ENCODE measurements around the gene BTG2.
"Not testable (repeated sequence)": the region's sequence is repeated elsewhere in the genome, so short reads cannot be mapped to it uniquely, and the experiment has no call there.

DNA sequence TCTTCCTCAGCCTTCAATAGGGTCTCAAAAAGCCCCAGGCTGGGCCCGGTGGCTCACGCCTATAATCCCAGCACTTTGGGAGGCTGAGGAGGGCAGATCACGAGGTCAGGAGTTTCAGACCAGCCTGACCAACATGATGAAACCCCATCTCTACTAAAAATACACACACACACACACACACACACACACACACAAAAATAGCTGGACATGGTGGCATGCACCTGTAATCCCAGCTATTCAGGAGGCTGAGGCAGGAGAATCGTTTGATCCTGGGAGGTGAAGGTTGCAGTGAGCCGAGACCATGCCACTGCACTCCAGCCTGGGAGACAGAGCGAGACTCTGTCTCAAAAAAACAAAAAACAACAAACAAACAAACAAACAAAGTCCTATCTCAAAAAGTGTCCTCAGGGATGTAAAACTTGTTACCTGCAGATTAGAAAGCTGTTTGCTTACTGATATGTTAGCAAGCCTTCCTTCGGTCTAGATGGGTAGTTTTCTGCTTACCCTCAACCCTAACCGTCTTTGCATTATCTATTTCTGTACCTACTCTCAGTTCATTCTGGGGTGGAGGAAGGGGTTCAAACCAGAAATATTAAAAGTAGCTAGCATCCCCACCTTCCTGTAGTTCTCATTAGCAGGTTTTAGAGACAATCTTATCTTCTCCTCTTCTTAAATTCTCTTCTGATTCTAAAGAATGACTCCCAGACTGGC is 5.4 kb upstream of the BTG2 start:
- not testable (repeated sequence) for TF ChIP-seq ZFX (IDR thresholded peaks at IDR 0.05); POLR2A (IDR thresholded peaks at IDR 0.05; ENCODE audit: borderline replicate concordance, extremely low read depth, insufficient read depth, insufficient read length); SP1 (IDR thresholded peaks at IDR 0.05; ENCODE audit: low read depth); EGR1 (IDR thresholded peaks at IDR 0.05; ENCODE audit: low read depth); FOSL1 (IDR thresholded peaks at IDR 0.05; ENCODE audit: low read depth); EZH2phosphoT487 (IDR thresholded peaks at IDR 0.05; ENCODE audit: borderline replicate concordance); RAD21 (IDR thresholded peaks at IDR 0.05; ENCODE audit: low read depth)
- TF ChIP-seq, protein P1, sequence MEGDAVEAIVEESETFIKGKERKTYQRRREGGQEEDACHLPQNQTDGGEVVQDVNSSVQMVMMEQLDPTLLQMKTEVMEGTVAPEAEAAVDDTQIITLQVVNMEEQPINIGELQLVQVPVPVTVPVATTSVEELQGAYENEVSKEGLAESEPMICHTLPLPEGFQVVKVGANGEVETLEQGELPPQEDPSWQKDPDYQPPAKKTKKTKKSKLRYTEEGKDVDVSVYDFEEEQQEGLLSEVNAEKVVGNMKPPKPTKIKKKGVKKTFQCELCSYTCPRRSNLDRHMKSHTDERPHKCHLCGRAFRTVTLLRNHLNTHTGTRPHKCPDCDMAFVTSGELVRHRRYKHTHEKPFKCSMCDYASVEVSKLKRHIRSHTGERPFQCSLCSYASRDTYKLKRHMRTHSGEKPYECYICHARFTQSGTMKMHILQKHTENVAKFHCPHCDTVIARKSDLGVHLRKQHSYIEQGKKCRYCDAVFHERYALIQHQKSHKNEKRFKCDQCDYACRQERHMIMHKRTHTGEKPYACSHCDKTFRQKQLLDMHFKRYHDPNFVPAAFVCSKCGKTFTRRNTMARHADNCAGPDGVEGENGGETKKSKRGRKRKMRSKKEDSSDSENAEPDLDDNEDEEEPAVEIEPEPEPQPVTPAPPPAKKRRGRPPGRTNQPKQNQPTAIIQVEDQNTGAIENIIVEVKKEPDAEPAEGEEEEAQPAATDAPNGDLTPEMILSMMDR (IDR thresholded peaks at IDR 0.05 in 2 of 3, conservative IDR thresholded peaks at IDR 0.05 in 1 of 3; ENCODE audit: borderline replicate concordance in 1 of 3, insufficient read depth in 1 of 3, low read depth in 2 of 3, low read length in 2 of 3), result not testable (repeated sequence)
- TF ChIP-seq, protein P2, sequence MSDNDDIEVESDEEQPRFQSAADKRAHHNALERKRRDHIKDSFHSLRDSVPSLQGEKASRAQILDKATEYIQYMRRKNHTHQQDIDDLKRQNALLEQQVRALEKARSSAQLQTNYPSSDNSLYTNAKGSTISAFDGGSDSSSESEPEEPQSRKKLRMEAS (IDR thresholded peaks at IDR 0.05), result not testable (repeated sequence)
- TF ChIP-seq, protein P3, sequence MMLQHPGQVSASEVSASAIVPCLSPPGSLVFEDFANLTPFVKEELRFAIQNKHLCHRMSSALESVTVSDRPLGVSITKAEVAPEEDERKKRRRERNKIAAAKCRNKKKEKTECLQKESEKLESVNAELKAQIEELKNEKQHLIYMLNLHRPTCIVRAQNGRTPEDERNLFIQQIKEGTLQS (IDR thresholded peaks at IDR 0.05), result not testable (repeated sequence)
- TF ChIP-seq, protein P4, sequence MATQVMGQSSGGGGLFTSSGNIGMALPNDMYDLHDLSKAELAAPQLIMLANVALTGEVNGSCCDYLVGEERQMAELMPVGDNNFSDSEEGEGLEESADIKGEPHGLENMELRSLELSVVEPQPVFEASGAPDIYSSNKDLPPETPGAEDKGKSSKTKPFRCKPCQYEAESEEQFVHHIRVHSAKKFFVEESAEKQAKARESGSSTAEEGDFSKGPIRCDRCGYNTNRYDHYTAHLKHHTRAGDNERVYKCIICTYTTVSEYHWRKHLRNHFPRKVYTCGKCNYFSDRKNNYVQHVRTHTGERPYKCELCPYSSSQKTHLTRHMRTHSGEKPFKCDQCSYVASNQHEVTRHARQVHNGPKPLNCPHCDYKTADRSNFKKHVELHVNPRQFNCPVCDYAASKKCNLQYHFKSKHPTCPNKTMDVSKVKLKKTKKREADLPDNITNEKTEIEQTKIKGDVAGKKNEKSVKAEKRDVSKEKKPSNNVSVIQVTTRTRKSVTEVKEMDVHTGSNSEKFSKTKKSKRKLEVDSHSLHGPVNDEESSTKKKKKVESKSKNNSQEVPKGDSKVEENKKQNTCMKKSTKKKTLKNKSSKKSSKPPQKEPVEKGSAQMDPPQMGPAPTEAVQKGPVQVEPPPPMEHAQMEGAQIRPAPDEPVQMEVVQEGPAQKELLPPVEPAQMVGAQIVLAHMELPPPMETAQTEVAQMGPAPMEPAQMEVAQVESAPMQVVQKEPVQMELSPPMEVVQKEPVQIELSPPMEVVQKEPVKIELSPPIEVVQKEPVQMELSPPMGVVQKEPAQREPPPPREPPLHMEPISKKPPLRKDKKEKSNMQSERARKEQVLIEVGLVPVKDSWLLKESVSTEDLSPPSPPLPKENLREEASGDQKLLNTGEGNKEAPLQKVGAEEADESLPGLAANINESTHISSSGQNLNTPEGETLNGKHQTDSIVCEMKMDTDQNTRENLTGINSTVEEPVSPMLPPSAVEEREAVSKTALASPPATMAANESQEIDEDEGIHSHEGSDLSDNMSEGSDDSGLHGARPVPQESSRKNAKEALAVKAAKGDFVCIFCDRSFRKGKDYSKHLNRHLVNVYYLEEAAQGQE (IDR thresholded peaks at IDR 0.05; ENCODE audit: low read depth), result not testable (repeated sequence)
